Activated naive CD8-positive, alpha-beta T cell treated with anti-CD3 and anti-CD28 coated beads, Interleukin-2, amount 10 ng/mL, durations not matched to agents 7 days and 5 days (primary cell): Measurements from ENCODE around the gene AGPAT1. TPM values are rescaled to one million over a fixed set of nuclear protein-coding genes. Genes with fewer than 3 reads are reported as not detected.
"Not testable (repeated sequence)": the region's sequence is repeated elsewhere in the genome, so short reads cannot be mapped to it uniquely, and the experiment has no call there.

Experiments used
- ATAC-seq: fragments of 150-1000 bp; cut with Tn5 transposase; one replicate; pipeline ENCODE4 v1.10.0; 2021; ENCODE audit warnings: low read depth, moderate library complexity
- POLR2A ChIA-PET: fragments of 350-600 bp; sonication (Branson Sonifier 250); formaldehyde crosslinking; loops from one replicate; lab custom pipeline; 2021; ENCODE audit warnings: antibody characterized with exemption; lab: Charles Lee
- DNase-seq: peaks from one replicate; pipeline ENCODE4 v3.0.0; 2021
- H3K27ac Mint-ChIP-seq: one replicate; pipeline ENCODE4 v1.8.0; 2022; ENCODE audit warnings: mild to moderate bottlenecking, mixed read lengths
- H3K27me3 Mint-ChIP-seq: one replicate; pipeline ENCODE4 v1.8.0; 2022; ENCODE audit warnings: mild to moderate bottlenecking, moderate library complexity, mixed read lengths
- H3K36me3 Mint-ChIP-seq: one replicate; pipeline ENCODE4 v1.8.0; 2021; ENCODE audit warnings: mild to moderate bottlenecking, mixed read lengths
- H3K4me1 Mint-ChIP-seq: one replicate; pipeline ENCODE4 v1.8.0; 2021; ENCODE audit warnings: mixed read lengths
- H3K4me3 Mint-ChIP-seq: one replicate; pipeline ENCODE4 v1.8.0; 2022; ENCODE audit warnings: mild to moderate bottlenecking, moderate library complexity, mixed read lengths
- H3K9me3 Mint-ChIP-seq: one replicate; pipeline ENCODE4 v1.8.0; 2021; ENCODE audit warnings: mixed read lengths
- total RNA-seq, 2 experiments: library from RNA; stranded (reverse); gene quantifications; one replicate each; pipeline ENCODE4 v1.2.3, GENCODE V29; 2021

The AGPAT1 gene
- total RNA-seq, 2 experiments from 2014 or later = 38.1 to 40.8 TPM

- H3K4me1 Mint-ChIP-seq = peaks cover 24% of the 10 kb centered on the region
- POLR2A ChIA-PET = interaction anchor here (0.5 to 2.0 kb wide), 20 partner anchors 13 to 1076 kb away, joined by 3 to 20 read pairs (median 4); partner anchors contain the start of genes AGPAT1, ATF6B, EHMT2 and FKBPL
- H3K36me3 Mint-ChIP-seq = peaks cover 17% of the 10 kb centered on the region
- H3K4me3 Mint-ChIP-seq = peak overlapping the region; percentile 96
- ATAC-seq (no peak), DNase-seq (no peak)
- no peaks in the 10 kb centered on the region for H3K9me3 Mint-ChIP-seq
- H3K27me3 Mint-ChIP-seq = no peaks in the 10 kb centered on the region
- H3K27ac Mint-ChIP-seq = peak overlapping the region; percentile 98
Observed at GRCh38 chr6:32194825-32195651, 19.2 kb upstream of the AGPAT1 start.

GRCh38 chr6:32194388-32194787 is 18.5 kb upstream of the AGPAT1 start:
- DNase-seq (no peak), ATAC-seq (no peak)
- Mint-ChIP-seq H3K36me3 (peaks cover 18% of the 10 kb centered on the region), H3K27me3 (no peaks in the 10 kb centered on the region), H3K4me1 (peaks cover 24% of the 10 kb centered on the region), H3K9me3 (no peaks in the 10 kb centered on the region), H3K4me3 (peak overlapping the region; percentile 96), H3K27ac (peak overlapping the region; percentile 98)
- POLR2A ChIA-PET = interaction anchor here (2.0 kb wide), 1 partner anchor 21 kb away, joined by 6 read pairs; no protein-coding TSS in a partner anchor

- H3K4me1 Mint-ChIP-seq = peaks cover 35% of the 10 kb centered on the region
- not testable (repeated sequence) for DNase-seq, ATAC-seq, H3K9me3 Mint-ChIP-seq, H3K27me3 Mint-ChIP-seq
- H3K36me3 Mint-ChIP-seq = peaks cover 28% of the 10 kb centered on the region
- H3K4me3 Mint-ChIP-seq = peak overlapping the region; percentile 94
- peak overlapping the region; percentile 98 for H3K27ac Mint-ChIP-seq
- POLR2A ChIA-PET = interaction anchor here (0.6 to 5.7 kb wide), 9 partner anchors 12 to 1596 kb away, joined by 3 to 61 read pairs (median 6); partner anchors contain the start of genes AGPAT1, ATF6B, DXO and FKBPL
Observed at GRCh38 chr6:32193096-32193495, 17.2 kb upstream of the AGPAT1 start.

- POLR2A ChIA-PET = interaction anchor here (0.6 to 5.7 kb wide), 12 partner anchors 12 to 1596 kb away, joined by 3 to 61 read pairs (median 6); partner anchors contain the start of genes AGPAT1, ATF6B, DXO and FKBPL
- ATAC-seq (no peak), DNase-seq (peak; percentile 76)
- Mint-ChIP-seq H3K4me1 (peaks cover 36% of the 10 kb centered on the region), H3K36me3 (peaks cover 30% of the 10 kb centered on the region), H3K9me3 (no peaks in the 10 kb centered on the region), H3K27ac (peak within 1 kb of the TSS; percentile 98), H3K27me3 (no peaks in the 10 kb centered on the region), H3K4me3 (peak within 1 kb of the TSS; percentile 94)
Observed at GRCh38 chr6:32192608-32193039, 16.7 kb upstream of the AGPAT1 start, which contains the start of gene GPSM3. TSS of gene GPSM3 (minus strand) at chr6:32192643. CDS start at chr6:32192513, 130 bp downstream.

GRCh38 chr6:32191696-32192607 is 16.1 kb upstream of the AGPAT1 start:
- POLR2A ChIA-PET = interaction anchor here (0.6 to 5.7 kb wide), 14 partner anchors 11 to 1384 kb away, joined by 3 to 61 read pairs (median 6); partner anchors contain the start of genes AGPAT1, ATF6B, DXO and FKBPL

GRCh38 chr6:32190911-32191677 is 15.2 kb upstream of the AGPAT1 start:
- H3K27ac Mint-ChIP-seq = peak overlapping the region; percentile 98
- peaks cover 45% of the 10 kb centered on the region for H3K4me1 Mint-ChIP-seq
- H3K9me3 Mint-ChIP-seq = no peaks in the 10 kb centered on the region
- H3K36me3 Mint-ChIP-seq = peaks cover 44% of the 10 kb centered on the region
- POLR2A ChIA-PET = interaction anchor here (0.7 to 5.7 kb wide), 9 partner anchors 10 to 62 kb away, joined by 3 to 61 read pairs (median 4); partner anchors contain the start of genes AGPAT1, ATF6B and FKBPL
- ATAC-seq = no peak
- no peaks in the 10 kb centered on the region for H3K27me3 Mint-ChIP-seq
- DNase-seq = no peak
- peak overlapping the region; percentile 94 for H3K4me3 Mint-ChIP-seq

More at GRCh38 chr6:32191696-32192607, 16.1 kb upstream of the AGPAT1 start:
- Mint-ChIP-seq H3K27ac (peak overlapping the region; percentile 98), H3K36me3 (peaks cover 36% of the 10 kb centered on the region), H3K4me3 (peak overlapping the region; percentile 94), H3K9me3 (no peaks in the 10 kb centered on the region), H3K27me3 (no peaks in the 10 kb centered on the region), H3K4me1 (peaks cover 41% of the 10 kb centered on the region)
- ATAC-seq (no peak), DNase-seq (peak; percentile 52)

GRCh38 chr6:32190054-32190851 is 14.4 kb upstream of the AGPAT1 start, which contains the start of gene PBX2:
TSS of gene PBX2 (minus strand) at chr6:32190202. CDS start at chr6:32189915, 287 bp downstream.
- POLR2A ChIA-PET = interaction anchor here (0.6 to 5.7 kb wide), 12 partner anchors 9 to 1206 kb away, joined by 3 to 61 read pairs (median 4); partner anchors contain the start of genes AGPAT1, ATF6B, FKBPL and RGL2
- H3K4me1 Mint-ChIP-seq = peaks cover 46% of the 10 kb centered on the region
- peak within 1 kb of the TSS; percentile 98 for H3K4me3 Mint-ChIP-seq
- DNase-seq (peak; percentile 74), ATAC-seq (peak; percentile 62)
- no peaks in the 10 kb centered on the region for H3K27me3 Mint-ChIP-seq
- H3K36me3 Mint-ChIP-seq = peaks cover 50% of the 10 kb centered on the region
- H3K27ac Mint-ChIP-seq = peak within 1 kb of the TSS; percentile 98
- H3K9me3 Mint-ChIP-seq = no peaks in the 10 kb centered on the region

- Mint-ChIP-seq H3K9me3 (no peaks in the 10 kb centered on the region), H3K27ac (peak overlapping the region; percentile 97), H3K4me1 (peaks cover 41% of the 10 kb centered on the region), H3K36me3 (peaks cover 50% of the 10 kb centered on the region), H3K27me3 (no peaks in the 10 kb centered on the region), H3K4me3 (peak overlapping the region; percentile 98)
- DNase-seq (no peak), ATAC-seq (no peak)
- POLR2A ChIA-PET = interaction anchor here (0.6 to 5.7 kb wide), 10 partner anchors 9 to 1206 kb away, joined by 3 to 61 read pairs (median 4); partner anchors contain the start of genes AGPAT1, ATF6B, FKBPL and RGL2
Observed at GRCh38 chr6:32189742-32190053, 13.8 kb upstream of the AGPAT1 start.

GRCh38 chr6:32189069-32189741 is 13.3 kb upstream of the AGPAT1 start:
- Mint-ChIP-seq H3K36me3 (peaks cover 50% of the 10 kb centered on the region), H3K9me3 (no peaks in the 10 kb centered on the region)

GRCh38 chr6:32188381-32189068 is 12.6 kb upstream of the AGPAT1 start:
- POLR2A ChIA-PET = interaction anchor here (0.8 to 5.7 kb wide), 2 partner anchors 8 to 9 kb away, joined by 3 to 61 read pairs; no protein-coding TSS in a partner anchor
- peaks cover 50% of the 10 kb centered on the region for H3K36me3 Mint-ChIP-seq
- H3K27me3 Mint-ChIP-seq = no peaks in the 10 kb centered on the region
- H3K27ac Mint-ChIP-seq = peak overlapping the region; percentile 97
- no peaks in the 10 kb centered on the region for H3K9me3 Mint-ChIP-seq
- H3K4me1 Mint-ChIP-seq = peaks cover 31% of the 10 kb centered on the region
- DNase-seq = no peak
- no peak for ATAC-seq
- H3K4me3 Mint-ChIP-seq = peak overlapping the region; percentile 98

More at GRCh38 chr6:32189069-32189741, 13.3 kb upstream of the AGPAT1 start:
- Mint-ChIP-seq H3K4me1 (peaks cover 38% of the 10 kb centered on the region), H3K4me3 (peak overlapping the region; percentile 98), H3K27ac (peak overlapping the region; percentile 97), H3K27me3 (no peaks in the 10 kb centered on the region)
- POLR2A ChIA-PET = interaction anchor here (0.8 to 5.7 kb wide), 4 partner anchors 8 to 656 kb away, joined by 3 to 61 read pairs (median 4); no protein-coding TSS in a partner anchor
- no peak for DNase-seq
- ATAC-seq = no peak
